ENCODE results near the gene MMP25.
"Not testable (repeated sequence)": the region's sequence is repeated elsewhere in the genome, so short reads cannot be mapped to it uniquely, and the experiment has no call there.

MMP25 gene

GRCh38 chr16:3073448-3073847 lies 27.1 kb downstream of the MMP25 start:
- FAIRE-seq: no peak
- TF ChIP-seq CTCF (IDR thresholded peaks at IDR 0.05; ENCODE audit: insufficient read depth, missing control alignments): no peak

GRCh38 chr16:3074860-3075522 lies 28.6 kb downstream of the MMP25 start:
- TF ChIP-seq CTCF (IDR thresholded peaks at IDR 0.05; ENCODE audit: insufficient read depth, missing control alignments): no peak
- FAIRE-seq: no peak
- DNase-seq (ENCODE audit: insufficient read length, low spot score): no peak

More at GRCh38 chr16:3073448-3073847, 27.1 kb downstream of the MMP25 start:
- no peak for DNase-seq (ENCODE audit: insufficient read length, low spot score)

- DNase-seq (ENCODE audit: insufficient read length, low spot score) (no peak), FAIRE-seq (no peak)
- no peak for TF ChIP-seq CTCF (IDR thresholded peaks at IDR 0.05; ENCODE audit: insufficient read depth, missing control alignments)
Measured at GRCh38 chr16:3075523-3075915, 29.2 kb downstream of the MMP25 start.

- not testable (repeated sequence) for FAIRE-seq; DNase-seq (ENCODE audit: insufficient read length, low spot score)
Measured at GRCh38 chr16:3075946-3076345, 29.6 kb downstream of the MMP25 start.

GRCh38 chr16:3076577-3076976 lies 30.2 kb downstream of the MMP25 start:
- no peak for FAIRE-seq
- no peak for TF ChIP-seq CTCF (IDR thresholded peaks at IDR 0.05; ENCODE audit: insufficient read depth, missing control alignments)
- no peak for DNase-seq (ENCODE audit: insufficient read length, low spot score)

- FAIRE-seq: no peak
- no peak for DNase-seq (ENCODE audit: insufficient read length, low spot score)
- TF ChIP-seq CTCF (IDR thresholded peaks at IDR 0.05; ENCODE audit: insufficient read depth, missing control alignments): no peak
Measured at GRCh38 chr16:3080024-3080423, 33.7 kb downstream of the MMP25 start.

GRCh38 chr16:3081957-3082356 lies 35.6 kb downstream of the MMP25 start:
- FAIRE-seq; DNase-seq (ENCODE audit: insufficient read length, low spot score): not testable (repeated sequence)

- not testable (repeated sequence) for FAIRE-seq; DNase-seq (ENCODE audit: insufficient read length, low spot score)
Measured at GRCh38 chr16:3083408-3083807, 37.0 kb downstream of the MMP25 start.

GRCh38 chr16:3084491-3084890 lies 38.1 kb downstream of the MMP25 start:
- DNase-seq (ENCODE audit: insufficient read length, low spot score): no peak
- no peak for FAIRE-seq
- TF ChIP-seq CTCF (IDR thresholded peaks at IDR 0.05; ENCODE audit: insufficient read depth, missing control alignments): no peak

All from D721Med (cell line).